ENCODE results near the gene PARD6G.

The PARD6G gene

DNA sequence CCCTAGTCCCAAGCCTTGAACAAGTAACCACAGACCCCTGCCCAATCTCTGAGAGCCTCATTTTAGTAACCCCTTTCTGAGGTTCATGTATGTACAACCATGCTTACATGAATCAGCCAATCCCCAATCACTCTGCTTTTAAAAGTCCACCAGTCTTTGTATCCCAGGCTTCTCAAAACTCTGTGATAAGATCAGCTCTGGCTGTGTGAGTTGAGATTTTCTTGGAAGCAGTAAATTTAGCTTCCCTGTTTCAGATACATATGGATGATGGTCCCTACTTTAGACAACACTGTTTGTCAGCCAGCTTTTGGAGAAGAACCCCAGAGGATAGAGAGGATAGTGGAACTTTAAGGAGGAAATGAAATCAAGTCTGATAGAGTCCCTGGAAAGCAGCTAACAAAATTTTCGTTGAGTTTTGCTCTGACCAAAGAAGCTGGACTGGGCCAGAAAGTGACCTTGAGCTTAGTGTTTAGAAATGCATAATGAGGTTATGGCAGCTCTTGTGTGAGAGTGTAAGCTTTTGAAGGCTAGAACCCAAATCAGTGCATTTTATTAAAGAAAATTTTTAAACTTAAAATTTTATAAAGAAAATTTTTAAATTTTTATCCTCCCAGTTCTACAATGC is 134.6 kb downstream of the PARD6G start:
- no peak overlapping the region for H3K4me3 ChIP-seq (ENCODE audit: low read depth, low read length)
- TF ChIP-seq, protein P1, sequence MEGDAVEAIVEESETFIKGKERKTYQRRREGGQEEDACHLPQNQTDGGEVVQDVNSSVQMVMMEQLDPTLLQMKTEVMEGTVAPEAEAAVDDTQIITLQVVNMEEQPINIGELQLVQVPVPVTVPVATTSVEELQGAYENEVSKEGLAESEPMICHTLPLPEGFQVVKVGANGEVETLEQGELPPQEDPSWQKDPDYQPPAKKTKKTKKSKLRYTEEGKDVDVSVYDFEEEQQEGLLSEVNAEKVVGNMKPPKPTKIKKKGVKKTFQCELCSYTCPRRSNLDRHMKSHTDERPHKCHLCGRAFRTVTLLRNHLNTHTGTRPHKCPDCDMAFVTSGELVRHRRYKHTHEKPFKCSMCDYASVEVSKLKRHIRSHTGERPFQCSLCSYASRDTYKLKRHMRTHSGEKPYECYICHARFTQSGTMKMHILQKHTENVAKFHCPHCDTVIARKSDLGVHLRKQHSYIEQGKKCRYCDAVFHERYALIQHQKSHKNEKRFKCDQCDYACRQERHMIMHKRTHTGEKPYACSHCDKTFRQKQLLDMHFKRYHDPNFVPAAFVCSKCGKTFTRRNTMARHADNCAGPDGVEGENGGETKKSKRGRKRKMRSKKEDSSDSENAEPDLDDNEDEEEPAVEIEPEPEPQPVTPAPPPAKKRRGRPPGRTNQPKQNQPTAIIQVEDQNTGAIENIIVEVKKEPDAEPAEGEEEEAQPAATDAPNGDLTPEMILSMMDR (IDR thresholded peaks at IDR 0.05; ENCODE audit: borderline replicate concordance, insufficient read depth, low read depth, low read length): no peak

DNA sequence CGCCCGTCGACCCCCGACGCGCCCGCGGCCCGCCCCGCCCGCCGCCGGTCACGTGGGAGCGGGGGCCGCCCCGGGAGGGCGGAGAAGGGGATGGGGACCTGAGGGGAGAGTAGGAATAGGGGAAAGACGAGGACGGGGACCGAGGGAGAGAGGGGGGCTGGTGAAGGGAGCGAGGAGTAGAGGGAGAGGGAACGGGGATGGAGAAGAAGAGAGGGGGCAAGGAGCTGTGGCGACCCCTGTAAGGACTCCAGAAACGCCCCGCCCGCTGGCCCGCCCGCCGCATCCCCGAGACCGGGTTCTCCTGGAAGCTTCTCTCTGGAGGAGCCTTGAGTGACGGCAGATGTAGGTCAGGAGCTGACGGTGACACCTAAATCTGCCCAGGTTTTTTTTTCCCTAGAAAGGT is 137.6 kb downstream of the PARD6G start:
- H3K4me3 ChIP-seq (ENCODE audit: low read depth, low read length): peak overlapping the region; percentile 71
- TF ChIP-seq, protein P1 (IDR thresholded peaks at IDR 0.05; ENCODE audit: borderline replicate concordance, insufficient read depth, low read depth, low read length): no peak

- TF ChIP-seq, protein P1 (IDR thresholded peaks at IDR 0.05; ENCODE audit: borderline replicate concordance, insufficient read depth, low read depth, low read length): no peak
- peak within 1 kb of the TSS; percentile 71 for H3K4me3 ChIP-seq (ENCODE audit: low read depth, low read length)
These were observed 138.3 kb downstream of the PARD6G start, which contains the start of gene ADNP2 for GRCh38 chr18:80108739-80109675. Gene ADNP2, plus strand, starts transcription at chr18:80109262. Its CDS starts 8,281 bp downstream, at chr18:80117543.

- TF ChIP-seq, protein P1 (IDR thresholded peaks at IDR 0.05; ENCODE audit: borderline replicate concordance, insufficient read depth, low read depth, low read length): no peak
- H3K4me3 ChIP-seq (ENCODE audit: low read depth, low read length): no peak overlapping the region
These were observed 139.2 kb downstream of the PARD6G start for GRCh38 chr18:80108121-80108536.

- TF ChIP-seq, protein P1 (IDR thresholded peaks at IDR 0.05; ENCODE audit: borderline replicate concordance, insufficient read depth, low read depth, low read length): no peak
- no peak overlapping the region for H3K4me3 ChIP-seq (ENCODE audit: low read depth, low read length)
These were observed 139.9 kb downstream of the PARD6G start for GRCh38 chr18:80107426-80107825.
